K562 (cell line): ENCODE data around the gene FCHO1. TPM values are rescaled to one million over a fixed set of nuclear protein-coding genes. Genes with fewer than 3 reads are reported as not detected.

Experiments used
- ATF4 ChIP-seq: fragments of 450-650 bp; formaldehyde crosslinking; IDR thresholded peaks from 2 replicates; pipeline ENCODE4 v1.4.0; 2022; ENCODE audit warnings: mild to moderate bottlenecking, moderate library complexity
- CHD2 ChIP-seq: IDR thresholded peaks from 2 replicates; pipeline ENCODE4 v1.6.1; 2011; ENCODE audit warnings: low read depth, low read length
- CSDE1 ChIP-seq, 2 experiments: fragments of 450-650 bp; IDR thresholded peaks; 2 replicates each; pipeline ENCODE4 v1.6.1; 2016; ENCODE audit warnings: mild to moderate bottlenecking in 1 of 2
- EHMT2 ChIP-seq: fragments of 450-650 bp; IDR thresholded peaks from 2 replicates; pipeline ENCODE4 v1.6.1; 2018; ENCODE audit warnings: antibody characterized with exemption
- HLTF ChIP-seq: fragments of 450-650 bp; IDR thresholded peaks from 2 replicates; pipeline ENCODE4 v1.6.1; 2016
- HMG20A ChIP-seq: fragments of 450-650 bp; formaldehyde crosslinking; conservative IDR thresholded peaks from 2 replicates; pipeline ENCODE4 v1.4.0; 2020; ENCODE audit warnings: mild to moderate bottlenecking, mixed read lengths
- MBD2 ChIP-seq: sonication (generic); IDR thresholded peaks from 2 replicates; pipeline ENCODE4 v1.6.1; 2016; ENCODE audit warnings: low read depth, borderline replicate concordance
- MNT ChIP-seq, 2 experiments: fragments of 450-650 bp; conservative IDR thresholded peaks; 2 replicates each; pipeline ENCODE4 v1.6.1; 2017; ENCODE audit warnings: mild to moderate bottlenecking in 2 of 2, moderate library complexity in 2 of 2
- NCOR1 ChIP-seq: fragments of 450-650 bp; IDR thresholded peaks from 2 replicates; pipeline ENCODE4 v1.6.1; 2016; ENCODE audit warnings: mild to moderate bottlenecking, moderate library complexity
- NFYB ChIP-seq: IDR thresholded peaks from 2 replicates; pipeline ENCODE4 v1.6.1; 2011; ENCODE audit warnings: mild to moderate bottlenecking, moderate library complexity; ENCODE audit not compliant: insufficient read length; ENCODE audit errors: extremely low read depth
- NR2C2 ChIP-seq, 2 experiments: fragments of 200-800 bp in 1 of 2; sonication (Bioruptor generic) in 1 of 2; sonication (generic) in 1 of 2; formaldehyde crosslinking in 1 of 2; IDR thresholded peaks; 2 replicates each; pipeline versions ENCODE4 v1.6.1 to v1.8.0; 2016 to 2022; ENCODE audit warnings: mild to moderate bottlenecking in 1 of 2, missing compliant biosample characterization in 1 of 2, missing genetic modification characterization in 1 of 2, missing genetic modification reagents in 1 of 2
- NR2F6 ChIP-seq: fragments of 450-650 bp; formaldehyde crosslinking; IDR thresholded peaks from 2 replicates; pipeline ENCODE4 v1.4.0; 2020; ENCODE audit warnings: mild to moderate bottlenecking
- NRF1 ChIP-seq, 2 experiments: fragments of 450-650 bp; IDR thresholded peaks in 1 of 2; conservative IDR thresholded peaks in 1 of 2; 2 replicates each; pipeline ENCODE4 v1.6.1; 2014; ENCODE audit warnings: mild to moderate bottlenecking in 2 of 2
- PKNOX1 ChIP-seq: fragments of 450-650 bp; IDR thresholded peaks from 2 replicates; pipeline ENCODE4 v1.6.1; 2016
- POLR2G ChIP-seq: fragments of 200-400 bp; formaldehyde crosslinking; IDR thresholded peaks from 2 replicates; pipeline ENCODE4 v1.6.1; 2017; ENCODE audit warnings: low read depth, mild to moderate bottlenecking, antibody characterized with exemption, low read length, moderate library complexity
- RAD51 ChIP-seq: fragments of 450-650 bp; IDR thresholded peaks from 2 replicates; pipeline ENCODE4 v1.7.1; 2016; ENCODE audit warnings: low read depth, mild to moderate bottlenecking, borderline replicate concordance
- RBBP5 ChIP-seq: fragments of 200-600 bp; sonication (generic); IDR thresholded peaks from 2 replicates; pipeline ENCODE4 v1.6.1; 2012; ENCODE audit warnings: borderline replicate concordance, mild to moderate bottlenecking, low read length, control low read depth, inconsistent platforms; ENCODE audit not compliant: insufficient read depth, poor library complexity, severe bottlenecking
- RBM25 ChIP-seq: fragments of 200-400 bp; formaldehyde crosslinking; IDR thresholded peaks from 2 replicates; pipeline ENCODE4 v1.6.1; 2018; ENCODE audit warnings: low read length, low read depth, moderate library complexity; ENCODE audit not compliant: severe bottlenecking
- RCOR1 ChIP-seq, 2 experiments: IDR thresholded peaks; 2 replicates each; pipeline ENCODE4 v1.6.1; 2012; ENCODE audit warnings: low read depth in 2 of 2, low read length in 2 of 2, borderline replicate concordance in 1 of 2, improper control_type of control experiment in 1 of 2
- SP2 ChIP-seq: IDR thresholded peaks from 2 replicates; pipeline ENCODE4 v1.6.1; 2011; ENCODE audit warnings: mild to moderate bottlenecking, low read depth, low read length, moderate library complexity; ENCODE audit not compliant: poor library complexity, severe bottlenecking; ENCODE audit errors: extremely low read depth
- SREBF1 ChIP-seq: fragments of 150-350 bp; IDR thresholded peaks from 2 replicates; pipeline ENCODE4 v1.6.1; 2014; ENCODE audit warnings: antibody characterized with exemption, low read depth, low read length, borderline replicate concordance
- ZEB2 ChIP-seq: fragments of 450-650 bp; IDR thresholded peaks from 2 replicates; pipeline ENCODE4 v1.6.1; 2016
- ZFP30 ChIP-seq: fragments of 250-450 bp; sonication (Bioruptor Pico); IDR thresholded peaks from 2 replicates; pipeline ENCODE4 v1.8.0; 2022; ENCODE audit warnings: moderate library complexity, mild to moderate bottlenecking, inconsistent platforms, borderline replicate concordance
- ZNF764 ChIP-seq: fragments of 250-450 bp; sonication (Bioruptor Pico); IDR thresholded peaks from 2 replicates; pipeline ENCODE4 v1.4.0; 2020; ENCODE audit warnings: low read depth, mild to moderate bottlenecking, moderate library complexity
- polyA plus RNA-seq, 8 experiments: library from polyadenylated mRNA; depleted of rRNA in 4 of 8; stranded (reverse) in 5 of 8; unstranded in 3 of 8; fragments of >200 nt; fragmentation: Nextera tagmentation in 2 of 8; fragmentation: Illumina TruSeq in 1 of 8; extraction: Ambion mirVana in 2 of 8; extraction: Trizol in 1 of 8; gene quantifications; 2 replicates each; pipeline versions ENCODE4 v1.2.1 to v1.2.3, GENCODE V29; 2011 to 2014; ENCODE audit warnings: inconsistent platforms in 1 of 8, missing spikeins in 1 of 8
- total RNA-seq, 7 experiments: library from RNA; depleted of rRNA in 6 of 7; stranded (reverse); fragments of >200 nt in 6 of 7; fragmentation: Illumina TruSeq in 2 of 7; extraction: Trizol in 2 of 7; gene quantifications; 2 replicates each; pipeline versions ENCODE4 v1.2.1 to v1.2.3, GENCODE V29; 2011 to 2021; ENCODE audit warnings: low replicate concordance in 1 of 7

The FCHO1 gene
- total and polyA plus RNA-seq, 9 of the 15 experiments (the other 6 are each of a cell fraction or from before 2014, with no cell fraction given) = 0.21 to 58.9 (median 18.3) TPM

- TF ChIP-seq HMG20A (no peak), CSDE1 (IDR thresholded peaks at IDR 0.05) (no peak), ZEB2 (no peak), SREBF1 (no peak), NR2C2 (CRISPR knock-in tag; IDR thresholded peaks at IDR 0.05) (no peak), NR2C2 (tag; IDR thresholded peaks at IDR 0.05) (no peak), RAD51 (peak; percentile 44; the same call in 1 of the 2 replicates), MNT (conservative IDR thresholded peaks at IDR 0.05) (no peak), CHD2 (0 out of 2 replicates have a peak, but pooled peaks have one; percentile 38), SP2 (peak; percentile 50), POLR2G (no peak), HLTF (no peak), NFYB (peak; percentile 49), ZFP30 (CRISPR knock-in tag) (no peak), RCOR1 (IDR thresholded peaks at IDR 0.05; ENCODE audit: borderline replicate concordance in 1 of 2, low read depth in 2 of 2, low read length in 2 of 2) (no peak), MBD2 (peak; percentile 32; the same call in 1 of the 2 replicates), NR2F6 (CRISPR knock-in tag) (no peak), NRF1 (conservative IDR thresholded peaks at IDR 0.05 in 1 of 2, IDR thresholded peaks at IDR 0.05 in 1 of 2) (no peak), PKNOX1 (peak; percentile 97), ZNF764 (CRISPR knock-in tag) (no peak), RBM25 (peak; percentile 32), NCOR1 (no peak), EHMT2 (peak; percentile 49; the same call in 1 of the 2 replicates), RBBP5 (no peak), ATF4 (CRISPR knock-in tag) (no peak)
- TF ChIP-seq, all 486 proteins: peak for 13
Measured at GRCh38 chr19:17772172-17772571, 20.9 kb downstream of the FCHO1 start (continued).
